ENCODE results near the gene ZNF467.

ZNF467 gene

GRCh38 chr7:149748076-149748874, 25.1 kb downstream of the ZNF467 start:
- DNase-seq (ENCODE audit: low read depth in 2 of 2) = no peak

DNA sequence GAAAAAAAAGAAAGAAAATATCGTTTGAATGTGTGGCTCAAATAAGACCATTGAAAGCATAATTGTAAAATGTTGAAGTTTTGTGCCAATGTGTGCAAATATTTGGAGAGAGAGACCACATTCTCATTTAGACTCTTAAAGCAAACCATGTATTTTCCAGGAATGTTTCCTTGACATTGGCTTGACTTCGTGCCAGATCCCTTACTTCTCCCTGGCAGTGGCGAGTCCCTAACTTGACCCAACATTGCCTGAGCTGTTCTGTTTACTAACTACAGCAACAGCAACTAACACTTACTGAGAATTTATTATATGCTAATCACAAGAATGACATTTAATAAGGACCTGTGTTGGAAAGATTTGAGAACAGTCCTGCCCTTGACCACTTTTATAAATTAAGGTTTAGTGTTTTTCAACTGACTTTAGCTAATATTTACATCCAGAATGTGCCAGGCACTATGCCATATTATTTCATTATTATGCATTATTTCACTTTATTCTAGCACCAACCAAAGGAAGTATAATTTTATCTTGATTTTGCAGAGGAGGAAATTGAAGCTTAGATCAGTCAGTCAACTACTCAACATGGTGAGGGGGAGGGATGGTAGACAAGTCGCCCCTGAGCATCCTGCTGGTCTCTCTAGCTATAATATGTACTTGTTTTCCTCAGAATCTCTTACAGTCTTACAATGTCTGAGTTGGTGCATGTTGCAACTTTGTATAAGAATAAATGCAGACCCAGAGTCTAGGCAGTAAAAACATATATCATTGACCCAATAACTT, 29.7 kb downstream of the ZNF467 start:
- DNase-seq (ENCODE audit: low read depth in 2 of 2) = no peak

GRCh38 chr7:149742075-149742701, 31.2 kb downstream of the ZNF467 start:
- DNase-seq (ENCODE audit: low read depth in 2 of 2) = no peak

- no peak for DNase-seq (ENCODE audit: low read depth in 2 of 2)
Measured at GRCh38 chr7:149741629-149742028, 31.8 kb downstream of the ZNF467 start.

DNA sequence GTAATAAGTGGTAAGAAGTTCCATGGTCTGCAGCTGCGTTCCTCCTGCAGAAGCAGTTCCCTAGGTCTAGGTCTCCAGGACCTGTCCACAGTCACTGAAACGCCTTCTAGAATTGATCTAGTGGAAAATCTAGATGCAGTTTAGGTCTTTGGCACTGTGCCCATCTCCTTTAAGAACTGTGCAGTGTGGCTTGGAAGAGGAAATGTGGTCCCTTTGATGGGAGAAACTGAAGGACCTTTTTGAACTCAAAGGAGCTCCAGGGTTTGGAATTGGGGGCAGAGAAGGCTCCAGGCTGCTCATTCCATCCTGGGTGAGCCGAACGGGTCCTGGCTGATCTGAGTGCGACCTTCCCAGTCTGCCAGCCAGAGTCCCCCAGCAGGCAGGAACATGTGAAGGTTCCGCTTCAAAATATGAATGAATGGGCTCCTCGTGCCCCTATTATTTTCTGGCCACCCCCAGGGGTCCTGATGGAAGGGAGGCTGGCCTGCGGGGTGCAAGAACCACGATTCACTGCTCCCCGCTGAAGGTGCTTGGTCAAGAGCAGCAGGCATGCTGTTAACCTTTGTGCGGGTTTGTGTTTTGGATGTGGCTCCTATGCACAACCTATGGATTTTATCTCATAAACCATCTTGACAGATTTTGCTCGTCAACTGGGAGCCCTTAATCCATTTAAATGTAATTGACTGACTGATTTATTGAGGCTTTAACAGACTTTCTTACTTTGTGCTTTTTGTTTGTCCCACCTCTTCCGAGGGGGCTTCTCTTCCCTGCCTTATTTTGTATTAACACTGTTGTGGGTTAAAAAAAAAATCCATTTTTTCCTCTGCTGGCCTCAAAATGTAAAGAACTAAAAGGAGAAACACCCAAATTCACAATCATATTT, 36.7 kb downstream of the ZNF467 start:
- no peak for DNase-seq (ENCODE audit: low read depth in 2 of 2)

DNA sequence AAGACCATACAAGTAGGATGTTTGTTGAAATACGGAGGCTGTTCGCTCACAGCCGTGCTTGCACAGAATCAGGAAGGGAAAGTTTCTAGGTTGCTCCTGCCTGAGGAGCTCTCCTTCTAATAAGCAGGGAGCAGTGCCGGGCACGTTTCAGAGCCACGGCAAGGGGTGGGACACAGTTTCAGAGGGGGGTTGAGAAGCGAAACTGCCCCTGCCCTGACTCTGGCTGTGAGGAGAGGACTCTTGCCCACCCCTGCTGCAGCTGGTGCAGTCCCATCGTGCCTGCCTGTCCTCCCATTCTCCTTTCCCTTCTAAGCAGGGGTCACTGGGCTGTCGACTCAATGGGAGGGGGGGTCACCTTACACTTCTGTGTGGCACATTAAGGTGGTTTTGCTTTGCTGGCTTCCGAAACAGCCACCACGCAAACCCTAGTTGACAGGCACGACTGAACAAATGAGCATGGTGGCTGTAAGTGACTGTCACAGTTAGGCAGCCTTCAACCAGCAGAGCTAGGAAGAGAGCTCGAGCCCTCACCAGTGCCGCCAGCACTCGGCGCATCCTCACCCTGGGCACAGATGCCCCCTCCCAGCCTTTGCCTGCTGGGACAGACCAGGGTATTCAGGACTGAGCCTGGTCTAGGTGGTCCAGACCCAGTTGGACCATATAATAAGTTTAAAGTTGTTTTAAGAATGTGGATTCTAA, 37.5 kb downstream of the ZNF467 start:
- no peak for DNase-seq (ENCODE audit: low read depth in 2 of 2)

DNA sequence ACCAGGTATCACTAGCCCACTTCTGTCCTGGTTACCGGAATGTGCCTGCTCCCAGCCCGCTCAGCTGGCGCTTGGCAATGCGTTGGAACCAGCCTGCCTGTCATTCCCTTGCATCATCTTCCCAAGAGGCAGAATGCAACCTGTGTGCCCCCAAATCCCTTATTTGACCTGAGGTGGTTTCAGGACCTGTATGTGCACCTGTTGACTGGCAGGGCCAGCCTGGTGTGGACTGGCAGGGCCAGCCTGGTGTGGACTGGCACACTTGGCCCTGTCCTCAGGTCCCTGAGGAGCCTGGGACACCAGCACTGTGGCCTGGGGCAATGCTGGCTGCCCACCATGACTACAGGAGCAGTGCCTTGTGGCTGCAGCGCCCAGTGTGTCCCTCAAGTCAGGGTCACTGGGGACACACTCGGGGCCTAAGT, 38.2 kb downstream of the ZNF467 start:
- DNase-seq (ENCODE audit: low read depth in 2 of 2) = no peak

- DNase-seq (ENCODE audit: low read depth in 2 of 2) = no peak
Measured at GRCh38 chr7:149734791-149735075, 38.7 kb downstream of the ZNF467 start.

GRCh38 chr7:149733924-149734790, 39.2 kb downstream of the ZNF467 start:
- no peak for DNase-seq (ENCODE audit: low read depth in 2 of 2)

DNA sequence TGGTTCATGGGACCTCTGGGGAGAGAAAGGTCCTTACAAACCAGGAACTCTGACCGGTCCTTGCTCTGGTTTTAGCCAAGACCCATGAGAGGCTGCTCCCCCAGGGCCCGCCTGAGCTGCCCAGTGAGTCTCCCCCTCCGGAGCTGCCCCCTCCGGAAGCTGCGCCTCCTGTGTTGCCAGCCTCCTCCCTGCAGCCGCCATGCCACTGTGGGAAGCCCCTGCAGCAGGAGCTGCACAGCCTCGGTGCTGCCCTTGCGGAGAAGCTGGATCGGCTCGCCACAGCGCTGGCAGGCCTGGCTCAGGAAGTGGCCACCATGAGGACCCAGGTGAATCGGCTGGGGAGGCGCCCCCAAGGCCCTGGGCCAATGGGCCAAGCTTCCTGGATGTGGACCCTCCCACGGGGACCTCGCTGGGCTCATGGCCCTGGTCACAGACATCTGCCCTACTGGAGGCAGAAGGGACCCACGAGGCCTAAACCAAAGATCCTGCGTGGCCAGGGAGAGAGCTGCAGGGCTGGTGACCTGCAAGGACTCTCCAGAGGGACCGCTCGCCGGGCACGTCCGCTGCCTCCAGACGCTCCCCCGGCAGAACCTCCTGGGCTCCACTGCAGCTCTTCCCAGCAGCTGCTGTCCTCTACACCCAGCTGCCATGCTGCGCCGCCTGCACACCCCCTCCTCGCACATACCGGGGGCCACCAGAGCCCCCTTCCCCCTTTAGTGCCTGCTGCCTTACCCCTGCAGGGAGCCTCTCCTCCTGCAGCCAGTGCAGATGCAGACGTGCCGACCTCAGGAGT, 40.1 kb downstream of the ZNF467 start:
- DNase-seq (ENCODE audit: low read depth in 2 of 2) = no peak

- DNase-seq (ENCODE audit: low read depth in 2 of 2) = no peak
Measured at GRCh38 chr7:149732611-149733010, 40.8 kb downstream of the ZNF467 start.

DNA sequence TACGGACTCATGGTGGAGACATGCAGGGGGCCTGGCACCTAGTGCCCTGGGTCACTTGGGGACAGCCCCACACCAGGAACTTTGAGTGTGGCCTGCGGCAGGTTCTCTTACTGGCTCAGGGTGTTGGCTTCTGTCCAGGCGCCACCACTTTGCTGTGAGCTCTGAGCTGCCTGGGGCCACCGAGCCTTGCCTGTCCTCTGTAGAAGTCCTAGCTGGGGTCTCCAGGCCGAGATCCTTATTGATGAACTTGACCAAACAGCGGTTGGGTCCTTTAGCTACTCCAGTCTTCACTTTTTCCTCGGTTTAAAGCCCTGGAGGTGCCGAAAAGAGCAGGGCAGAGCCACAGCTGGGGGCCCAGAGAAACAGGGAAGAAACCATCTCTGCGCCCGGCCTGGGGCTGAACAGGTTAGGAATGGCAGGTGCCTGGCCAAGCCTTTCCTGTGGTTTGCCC, 41.3 kb downstream of the ZNF467 start:
- DNase-seq (ENCODE audit: low read depth in 2 of 2) = no peak

DNA sequence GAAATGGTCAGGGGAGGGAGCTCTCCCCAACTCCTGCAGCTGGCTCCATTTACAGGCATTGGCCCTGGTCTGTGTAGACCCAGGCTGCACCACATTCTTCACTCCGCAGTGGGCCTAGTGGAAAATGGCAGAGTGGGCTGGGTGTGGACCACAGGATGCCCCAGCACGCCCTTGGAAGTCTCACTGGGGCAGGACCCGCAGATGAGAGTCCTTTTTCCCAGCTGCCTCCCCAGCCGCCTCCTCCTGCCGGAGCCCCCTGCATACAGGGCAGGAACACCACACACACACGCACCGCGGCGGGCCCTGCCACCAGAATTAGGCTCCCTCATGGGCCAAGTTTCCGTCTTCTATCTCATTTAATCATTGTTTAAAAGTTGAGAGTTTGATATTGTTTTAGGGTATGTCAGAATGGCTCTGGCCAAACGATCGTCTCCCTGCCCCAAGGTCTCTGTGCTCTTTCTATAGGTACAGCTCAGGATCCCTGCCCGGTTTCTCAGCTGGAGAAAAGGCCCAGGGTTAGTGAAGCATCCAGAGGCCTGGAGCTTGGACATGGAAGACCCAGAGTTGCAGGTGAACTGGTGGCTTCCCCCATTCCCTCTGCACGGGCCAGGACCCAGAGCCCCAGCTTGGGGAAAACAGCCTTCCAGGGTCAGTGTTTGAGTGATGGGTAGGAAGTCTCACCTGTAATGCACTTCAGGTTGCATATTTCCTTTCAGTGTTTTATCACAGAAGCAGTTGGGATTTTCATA, 42.0 kb downstream of the ZNF467 start:
- no peak for DNase-seq (ENCODE audit: low read depth in 2 of 2)

- DNase-seq (ENCODE audit: low read depth in 2 of 2) = no peak
Measured at GRCh38 chr7:149729983-149730801, 43.2 kb downstream of the ZNF467 start.

DNA sequence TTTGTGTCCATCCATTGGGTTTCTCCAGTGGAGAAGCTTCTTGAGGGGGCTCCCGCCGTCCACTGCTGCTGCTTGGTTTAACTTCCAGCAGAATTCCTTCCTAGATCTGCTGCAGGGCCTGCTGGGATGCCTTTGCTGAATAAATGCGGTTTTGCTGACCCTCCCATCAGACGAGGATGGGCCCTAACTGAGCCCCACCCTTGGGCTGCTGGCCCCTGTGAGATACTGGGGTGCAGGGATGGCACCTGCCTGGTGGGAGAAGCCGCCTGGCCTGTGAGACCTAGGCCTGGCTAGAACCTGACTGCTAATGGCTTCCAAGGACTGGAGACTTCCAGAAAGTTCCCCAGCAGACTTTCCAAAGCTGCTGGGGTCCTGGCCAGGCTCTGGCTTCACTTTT, 43.8 kb downstream of the ZNF467 start:
- DNase-seq (ENCODE audit: low read depth in 2 of 2) = no peak

- no peak for DNase-seq (ENCODE audit: low read depth in 2 of 2)
Measured at GRCh38 chr7:149728491-149729375, 44.7 kb downstream of the ZNF467 start.

All from fibroblast of skin of left biceps (primary cell).